ENCODE measurements around the gene MTMR11. TPM values are rescaled to one million over a fixed set of nuclear protein-coding genes. Genes with fewer than 3 reads are reported as not detected.

Gene MTMR11
- total RNA-seq, result 10.2 and 16.2 TPM in 2 replicates

GRCh38 chr1:149936170-149936991 is at the start of gene MTMR11:
TSS of gene MTMR11 (minus strand) at chr1:149936879. CDS start at chr1:149936647, 232 bp downstream.

DNA sequence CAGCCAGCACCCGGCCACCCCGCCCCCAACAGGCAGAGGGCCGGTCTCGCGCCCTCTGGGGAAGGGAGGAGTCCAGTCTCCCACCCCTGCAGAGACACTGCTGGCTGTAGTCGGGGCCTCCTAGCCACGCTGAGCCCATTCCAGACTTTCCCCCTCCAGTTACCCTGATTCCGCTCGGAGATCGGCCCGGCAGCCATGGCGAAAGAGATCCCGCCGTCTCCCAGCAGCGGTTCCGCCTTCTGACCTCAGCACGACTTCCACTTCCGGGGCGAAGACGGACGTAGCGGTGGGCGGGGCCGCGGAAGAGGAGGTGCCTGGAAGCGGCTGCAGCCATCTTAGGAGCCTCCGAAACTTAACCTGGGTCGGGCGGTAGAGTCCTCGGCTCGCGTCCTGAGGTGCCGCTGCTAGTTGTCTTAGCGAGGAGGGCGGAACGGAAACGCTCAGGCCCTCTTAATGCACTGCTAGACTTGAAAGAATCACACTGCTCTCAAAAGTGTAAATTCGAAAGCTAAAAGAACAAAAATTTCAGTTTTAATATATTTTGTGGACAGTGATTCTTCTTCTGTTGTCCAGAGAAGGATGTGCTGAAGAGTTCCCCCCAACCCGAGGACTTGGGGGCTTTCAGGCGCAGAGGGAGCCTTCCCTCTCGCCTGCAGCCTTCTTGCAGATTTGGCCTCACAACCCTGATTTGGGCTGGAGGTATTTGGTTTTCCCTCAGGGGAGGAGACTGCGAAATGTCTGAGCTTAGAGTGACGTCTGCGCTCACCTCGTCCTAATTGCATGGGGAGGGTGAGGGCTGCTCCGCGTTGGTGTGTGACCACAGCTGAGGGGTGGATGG is 8.9 kb downstream of the MTMR11 start, which contains the start of gene SF3B4:
Gene SF3B4, minus strand, starts transcription at position 241 of the 838 bp plus-strand sequence. Its CDS starts 44 bp downstream, at position 197.

DNA sequence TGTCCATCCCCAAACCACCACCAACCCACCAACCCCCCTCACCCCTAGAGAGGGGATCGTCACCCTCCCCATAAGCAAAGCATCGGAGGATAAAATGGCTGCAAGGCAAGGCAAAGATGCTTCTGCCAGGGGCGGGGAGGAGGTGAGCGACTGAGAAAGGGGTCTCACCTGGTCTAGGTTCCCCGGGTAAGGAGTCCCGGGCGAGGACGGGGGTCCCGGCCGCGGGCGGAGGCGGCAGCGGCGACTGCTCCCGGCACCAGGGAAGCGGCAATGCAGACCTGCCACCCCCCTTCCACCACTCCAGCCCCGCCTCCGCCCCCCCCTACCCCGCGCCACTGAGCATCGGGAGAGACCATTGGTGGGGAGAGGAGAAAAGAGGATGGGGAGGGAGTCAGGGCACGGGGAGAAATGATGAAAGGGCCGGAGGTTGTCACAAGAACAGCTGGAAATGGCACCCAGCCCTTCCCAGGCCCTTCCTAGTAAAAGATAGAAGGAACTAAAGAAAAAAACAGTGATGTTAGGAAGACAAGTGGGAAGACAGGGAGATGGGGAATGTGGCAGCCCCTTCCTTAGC is 19.0 kb downstream of the MTMR11 start, which contains the start of gene SV2A:
Gene SV2A, minus strand, starts transcription at position 274 of the 574 bp plus-strand sequence. CDS start 4,004 bp downstream, outside the sequence.

GRCh38 chr1:149899460-149900284 is 37.0 kb downstream of the MTMR11 start, which contains the start of gene BOLA1:
TSS of gene BOLA1 (plus strand) at chr1:149899568. CDS start at chr1:149900060, 492 bp downstream.

Other genes with a start within 250 kb of the MTMR11 start
- gene FCGR1A, start 154.2 kb downstream of the MTMR11 start, total RNA-seq, result not detected in 2 replicates
- 14.1 and 17.6 TPM in 2 replicates for gene BOLA1, start 37.3 kb downstream of the MTMR11 start, total RNA-seq
- 1.3 and 2.2 TPM in 2 replicates for gene SV2A, start 19.0 kb downstream of the MTMR11 start, total RNA-seq
- 9.8 and 10.9 TPM in 2 replicates for gene SF3B4, start 9.1 kb downstream of the MTMR11 start, total RNA-seq
- gene OTUD7B, start 73.8 kb upstream of the MTMR11 start, total RNA-seq, result 6.4 and 7.5 TPM in 2 replicates
- gene VPS45, start 130.9 kb upstream of the MTMR11 start, total RNA-seq, result 22.9 and 24.1 TPM in 2 replicates
- gene PLEKHO1, start 213.0 kb upstream of the MTMR11 start, total RNA-seq, result 5.6 and 5.8 TPM in 2 replicates